HG03439 (cell line): ENCODE measurements around the gene CCDC124.

ENCODE experiments used
- ATAC-seq: cut with Tn5 transposase; IDR thresholded peaks from one replicate; pipeline ENCODE4 v1.9.1; 2021; ENCODE audit warnings: mild to moderate bottlenecking, moderate library complexity; ENCODE audit not compliant: unreplicated experiment

CCDC124 gene

DNA sequence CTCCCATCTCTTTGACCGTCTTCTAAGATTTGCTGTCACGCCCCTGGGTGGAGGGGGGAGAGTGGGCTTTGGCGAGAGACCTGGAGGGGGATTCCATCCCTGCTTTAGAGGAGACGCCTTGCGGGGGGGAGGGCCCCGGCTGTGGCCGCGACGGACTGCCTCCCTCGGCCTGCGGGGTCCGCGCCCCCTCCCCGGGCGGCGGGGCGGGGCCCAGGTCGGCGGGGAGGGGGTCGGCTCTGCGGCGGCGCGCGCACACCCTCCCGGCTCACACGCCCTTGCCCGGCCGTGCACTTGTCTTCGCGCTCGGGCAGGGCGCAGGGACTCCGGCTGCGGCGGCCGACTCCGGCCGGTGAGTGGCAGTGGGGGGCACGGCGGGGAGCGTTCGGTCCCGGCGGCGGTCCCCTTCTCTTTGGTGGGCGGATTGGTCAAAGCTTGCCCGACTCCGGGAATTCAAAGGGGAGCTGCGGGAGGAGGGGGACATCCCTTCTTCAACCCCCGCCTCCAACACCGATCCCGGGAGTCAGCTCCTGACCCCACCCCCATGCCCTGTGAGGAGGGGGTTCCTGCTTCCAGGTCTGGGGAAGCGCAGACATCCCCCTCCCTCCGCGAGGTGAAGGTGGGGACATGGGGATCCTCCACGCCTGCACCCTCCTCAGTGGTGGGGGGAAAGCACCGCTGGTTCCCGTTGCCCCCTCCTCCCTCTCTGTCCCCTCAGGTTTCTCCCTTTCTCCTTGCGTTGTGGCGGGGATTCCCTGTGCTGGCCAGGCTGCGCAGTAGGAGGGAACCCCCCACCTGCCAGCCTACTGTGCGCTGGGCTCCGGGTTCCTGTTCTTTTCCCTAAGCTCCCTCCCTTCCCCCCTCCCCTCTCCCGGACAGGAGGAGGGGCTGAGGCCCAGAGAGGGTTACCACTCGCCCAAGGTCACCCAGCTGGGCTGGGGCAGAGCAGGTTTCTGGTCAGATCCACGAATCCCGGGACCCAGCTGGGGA lies 19.5 kb downstream of the CCDC124 start:
- no peak for ATAC-seq

DNA sequence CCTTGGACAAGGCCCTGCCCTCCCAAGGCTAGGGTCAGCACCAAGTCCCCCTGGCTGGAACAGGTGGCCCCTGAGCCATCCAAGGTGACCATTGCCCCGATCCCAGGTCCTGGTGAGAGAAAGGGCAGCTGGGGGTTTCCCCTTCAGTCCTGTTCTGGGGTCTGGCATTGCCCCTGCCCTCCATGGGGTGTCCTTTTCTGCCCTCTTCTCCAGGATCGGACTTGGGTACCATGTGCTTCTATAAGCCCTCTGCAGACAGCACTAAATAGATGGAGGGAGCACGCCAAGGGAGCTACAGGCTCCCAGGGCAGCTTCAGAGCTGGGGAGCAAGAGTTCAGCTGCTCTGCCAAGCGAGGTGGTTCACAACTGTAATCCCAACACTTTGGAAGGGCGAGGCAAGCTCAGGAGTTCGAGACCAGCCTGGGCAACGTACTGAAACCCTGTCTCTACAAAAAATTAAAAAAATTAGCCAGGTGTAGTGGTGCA lies 20.5 kb downstream of the CCDC124 start:
- no peak for ATAC-seq

DNA sequence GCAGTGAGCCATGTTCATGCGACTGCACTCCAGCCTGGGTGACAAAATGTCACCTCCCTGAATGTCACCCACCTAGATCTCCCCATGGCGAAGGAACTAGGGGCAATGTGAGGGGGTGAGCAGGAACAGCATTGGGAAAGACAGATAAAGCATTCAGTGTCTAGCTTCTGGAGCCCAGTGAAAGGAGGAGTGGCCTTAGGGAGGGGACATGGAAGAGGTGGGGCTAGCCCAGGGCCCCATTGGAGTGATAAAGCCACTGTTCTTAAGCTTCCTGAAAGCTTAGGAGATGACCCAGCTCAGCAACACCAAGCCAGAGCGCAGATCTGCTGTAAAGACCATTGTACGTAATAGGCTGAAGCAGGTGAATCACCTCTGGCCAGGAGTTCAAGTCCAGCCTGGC lies 21.1 kb downstream of the CCDC124 start:
- no peak for ATAC-seq

DNA sequence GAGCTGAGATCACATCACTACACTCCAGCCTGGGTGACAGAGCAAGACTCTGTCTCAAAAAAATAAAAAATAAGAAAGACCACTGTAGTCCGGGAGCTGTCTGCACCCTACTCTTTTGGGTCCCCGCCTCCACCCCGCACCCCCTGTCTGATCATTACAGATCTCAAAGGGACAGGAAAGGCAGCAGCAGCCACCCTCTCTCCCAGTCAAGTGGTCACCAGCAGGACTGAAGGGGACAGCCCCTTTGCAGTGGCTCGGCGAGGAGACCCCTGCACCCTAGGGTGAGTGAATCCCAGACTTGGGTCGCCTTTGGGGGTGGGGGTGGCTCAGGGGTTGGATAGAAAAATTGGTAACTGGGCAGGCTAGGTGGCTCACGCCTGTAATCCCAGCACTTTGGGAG lies 21.6 kb downstream of the CCDC124 start:
- ATAC-seq = no peak

DNA sequence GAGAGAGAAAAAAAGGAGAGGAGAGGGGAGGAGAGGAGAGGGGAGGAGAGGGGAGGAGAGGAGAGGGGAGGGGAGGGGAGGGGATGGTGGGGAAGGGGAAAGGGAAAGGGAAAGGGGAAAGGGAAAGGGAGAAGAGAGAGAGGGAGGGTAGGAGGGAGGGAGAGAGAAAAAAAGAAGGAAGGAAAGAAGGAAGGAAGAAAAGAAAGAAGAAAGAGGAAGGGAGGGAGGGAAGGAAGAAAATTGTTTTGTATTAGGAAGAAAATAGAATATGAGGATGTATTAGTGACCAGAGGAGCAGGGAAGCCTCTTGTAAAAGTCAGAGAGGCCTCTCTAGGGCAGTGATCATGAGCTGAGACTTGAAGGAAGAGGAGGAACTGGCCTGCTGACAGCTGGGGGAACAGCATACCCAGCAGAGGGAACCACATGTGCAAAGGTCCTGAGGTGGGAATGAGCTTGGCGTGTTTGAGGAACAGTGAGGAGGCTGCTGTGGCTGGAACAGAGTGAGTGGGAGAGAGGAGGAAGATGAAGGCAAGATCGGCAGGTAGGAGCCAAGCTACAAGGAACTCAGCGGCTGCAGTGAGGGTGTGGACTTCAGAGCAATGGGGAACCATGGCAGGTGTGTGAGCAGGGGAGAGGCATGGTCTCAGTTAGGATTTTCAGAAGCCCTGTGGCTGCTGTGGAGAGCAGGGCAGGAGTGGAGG lies 24.5 kb downstream of the CCDC124 start:
- ATAC-seq = no peak

DNA sequence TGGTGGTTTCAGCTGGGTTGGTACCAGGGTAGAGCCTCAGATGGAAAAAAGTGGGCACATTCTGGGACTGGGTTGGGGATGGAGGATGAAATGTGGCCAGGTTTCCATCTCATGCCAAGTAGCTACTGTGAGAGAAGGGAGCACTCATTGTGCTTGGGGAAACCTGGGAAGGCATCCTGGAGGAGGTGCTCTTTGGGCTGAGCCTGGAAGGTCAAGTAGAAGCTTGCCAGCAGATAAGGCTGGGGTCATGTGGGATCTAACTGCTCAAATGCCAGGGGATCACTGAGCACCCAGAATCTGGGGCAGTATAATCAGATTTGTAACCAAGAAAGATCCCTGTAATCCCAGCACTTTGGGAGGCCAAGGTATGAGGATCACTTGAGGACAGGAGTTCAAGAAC lies 25.1 kb downstream of the CCDC124 start:
- no peak for ATAC-seq

DNA sequence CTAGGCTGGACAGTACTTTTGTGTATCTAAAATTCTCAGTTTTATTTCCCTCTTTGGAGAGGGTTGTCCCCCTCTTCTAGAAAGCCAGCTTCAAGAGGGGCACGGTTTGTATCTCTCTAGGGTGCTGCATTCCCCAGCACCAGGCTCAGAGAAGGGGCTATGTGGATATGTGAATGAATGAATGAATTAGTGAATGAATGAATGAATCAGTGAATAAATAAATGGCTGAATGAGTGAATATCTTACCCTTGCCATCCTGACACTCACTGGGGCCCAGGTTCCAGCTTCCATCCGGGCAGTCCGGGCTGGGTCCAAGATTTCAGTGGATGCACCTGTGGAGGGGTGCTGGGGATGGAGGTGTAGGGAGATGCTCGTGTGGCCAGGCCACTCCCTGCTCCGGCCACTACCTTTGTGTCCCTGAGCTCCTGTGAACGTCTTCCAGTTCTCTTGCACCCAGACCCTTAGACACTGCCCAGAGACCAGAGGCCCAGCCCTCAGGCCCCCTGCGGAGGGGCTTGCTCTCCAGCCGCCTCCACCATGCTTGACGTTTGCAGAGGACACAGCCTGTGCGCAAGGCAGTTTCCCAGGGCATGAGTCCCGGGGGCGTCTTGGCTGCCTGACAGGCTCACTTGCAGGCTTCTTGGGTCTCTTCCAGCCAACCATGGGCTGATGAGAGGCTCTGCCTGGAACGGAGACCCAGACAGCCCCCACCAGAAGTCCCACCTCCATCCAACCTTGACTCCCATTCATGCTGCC lies 31.3 kb downstream of the CCDC124 start:
- no peak for ATAC-seq

DNA sequence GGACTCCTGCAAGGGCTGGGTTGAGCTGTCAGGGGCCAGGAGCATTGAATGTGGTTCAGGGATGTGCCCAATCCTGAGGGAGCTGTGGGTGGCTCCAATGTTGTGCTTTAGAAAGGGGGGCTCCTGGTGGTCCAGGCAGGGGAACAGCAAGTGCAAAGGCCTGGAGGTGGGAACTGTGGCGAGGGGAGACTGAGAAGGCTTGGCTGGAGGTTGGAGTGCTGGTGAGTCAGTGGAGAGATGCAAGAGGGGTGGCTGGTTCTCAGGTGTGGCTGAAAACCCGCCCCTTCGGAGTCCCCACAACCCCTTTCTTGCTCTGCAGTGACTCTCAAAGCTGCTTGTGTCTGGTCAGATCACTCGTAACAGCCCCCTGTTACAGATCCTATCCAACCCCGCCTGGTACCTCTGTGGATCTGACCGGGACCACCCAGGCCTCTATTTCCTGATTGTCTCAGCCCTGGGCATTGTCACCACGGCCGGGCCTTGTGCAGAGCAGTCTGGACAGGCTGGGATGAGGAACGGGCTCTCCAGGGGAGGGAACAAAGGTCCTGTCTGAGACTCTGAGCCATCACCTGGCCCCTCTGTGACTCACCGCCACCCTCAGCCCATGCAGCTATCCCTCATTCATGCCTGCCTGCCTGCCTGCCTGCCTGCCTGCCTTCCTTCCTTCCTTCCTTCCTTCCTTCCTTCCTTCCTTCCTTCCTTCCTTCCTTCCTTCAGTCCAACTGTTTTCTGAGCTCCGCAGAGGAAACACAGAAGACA lies 32.7 kb downstream of the CCDC124 start:
- ATAC-seq = no peak

DNA sequence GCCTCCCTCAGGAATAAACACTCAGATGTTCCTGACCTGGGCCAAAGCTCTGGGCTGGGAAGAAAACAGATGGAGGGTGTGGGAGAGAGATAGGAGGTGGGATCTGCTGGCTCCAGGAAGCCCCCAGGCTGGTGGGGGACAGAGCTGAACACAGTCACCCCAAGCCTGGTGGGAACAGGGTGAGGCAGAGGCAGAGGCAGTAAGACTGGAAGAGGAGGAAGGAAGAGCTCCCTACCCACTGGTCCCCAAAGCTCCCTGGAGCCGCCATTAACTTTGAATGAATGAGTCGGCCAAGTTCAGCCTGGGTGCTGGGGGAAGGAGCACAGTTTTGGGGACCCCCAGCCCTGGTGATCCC lies 33.3 kb downstream of the CCDC124 start:
- ATAC-seq = no peak

DNA sequence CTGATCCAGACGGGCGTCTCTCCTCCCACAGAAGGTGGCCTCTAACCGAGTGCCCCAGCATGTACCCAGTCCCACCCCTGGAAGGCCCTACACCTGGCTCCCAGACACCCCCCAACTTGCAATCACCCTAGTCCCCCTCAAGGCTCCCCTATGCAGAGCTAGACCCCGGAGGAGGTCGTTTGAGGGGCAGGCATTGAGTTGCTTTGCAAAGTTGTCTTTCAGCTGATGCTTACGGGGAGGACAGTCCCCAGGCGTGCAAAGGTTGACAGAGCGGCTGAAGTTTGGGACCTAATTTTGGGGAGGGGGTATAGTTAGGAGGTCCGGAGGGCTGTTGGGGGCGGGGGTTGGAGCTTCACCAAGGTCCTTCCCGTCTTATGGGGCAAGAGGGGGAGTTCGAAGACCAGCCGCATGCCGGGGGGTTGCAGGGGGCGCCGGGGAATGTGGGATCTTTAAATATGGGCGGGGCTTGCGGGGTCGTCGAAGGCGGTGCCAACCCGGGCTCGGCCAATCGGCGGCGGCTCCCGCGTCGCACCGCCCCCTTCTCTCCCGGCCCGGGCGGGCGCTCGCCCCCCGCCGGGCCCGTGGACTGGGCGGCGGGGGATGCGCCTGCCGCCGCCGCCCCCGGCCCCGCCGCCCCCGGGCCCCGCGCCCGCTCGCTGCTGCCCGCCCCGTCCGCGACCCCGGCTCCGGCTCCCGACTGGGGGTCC lies 33.9 kb downstream of the CCDC124 start, which contains the start of gene KCNN1:
KCNN1 (plus strand) TSS at position 558 of the 707 bp plus-strand sequence. CDS start 6,782 bp downstream, outside the sequence.
- ATAC-seq = no peak

DNA sequence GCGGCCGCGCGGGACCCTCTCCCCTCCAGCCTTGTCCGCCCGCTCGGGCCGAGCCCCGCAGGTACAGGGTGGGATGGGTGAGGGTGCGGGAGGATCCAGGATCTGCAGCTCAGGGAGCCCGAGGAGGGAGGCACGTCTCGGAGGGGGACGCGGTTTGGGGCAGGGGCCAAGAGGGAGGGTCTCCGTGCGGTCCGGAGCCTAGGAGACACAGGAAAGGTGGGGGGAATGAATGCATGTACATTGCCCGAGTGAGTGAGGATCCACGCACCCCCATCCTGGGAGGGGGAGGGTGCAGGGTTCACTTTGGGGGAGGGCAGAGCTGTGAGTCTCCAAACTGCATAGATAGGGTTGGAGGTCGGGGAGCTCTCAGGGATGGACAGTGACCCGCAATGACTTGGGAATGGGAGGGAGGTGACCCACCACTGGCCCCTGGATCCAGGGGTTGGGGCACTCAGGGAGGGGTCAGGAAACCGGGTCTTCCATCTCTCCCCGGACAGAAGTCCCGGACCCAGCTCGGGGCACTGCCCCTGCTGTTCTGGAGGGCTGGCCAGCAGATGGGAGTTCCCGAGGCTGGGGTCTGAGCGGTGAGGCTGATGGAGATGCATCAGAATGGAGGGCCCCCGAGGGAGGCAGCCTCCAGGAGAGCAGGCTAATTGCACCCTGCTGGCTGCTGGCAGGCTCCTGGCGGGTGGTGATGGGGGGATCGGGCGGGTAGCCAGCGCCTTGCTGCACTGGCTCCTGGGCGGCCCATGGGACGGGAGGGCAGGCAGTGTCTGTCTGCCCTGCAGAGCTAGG lies 34.6 kb downstream of the CCDC124 start:
- ATAC-seq = no peak

DNA sequence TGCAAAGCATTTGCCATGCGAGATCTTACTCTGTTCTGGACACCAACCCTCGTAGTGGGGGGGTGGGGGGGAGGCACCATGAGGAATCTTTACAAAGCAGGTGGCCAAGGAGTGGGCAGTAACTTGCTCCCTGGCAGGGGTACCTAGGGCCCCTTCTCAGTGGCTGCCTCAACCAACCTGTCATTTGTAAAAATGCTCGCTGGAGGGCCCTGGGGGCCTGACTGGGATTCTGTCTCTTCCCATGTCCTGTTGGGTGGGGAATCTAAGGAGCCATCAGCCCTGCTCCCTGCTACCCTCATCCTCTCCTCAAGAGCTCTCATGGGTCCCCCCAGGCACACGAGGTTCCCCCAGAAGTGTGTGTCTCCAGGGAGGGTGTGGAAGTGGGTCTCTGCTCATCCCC lies 35.5 kb downstream of the CCDC124 start:
- no peak for ATAC-seq

DNA sequence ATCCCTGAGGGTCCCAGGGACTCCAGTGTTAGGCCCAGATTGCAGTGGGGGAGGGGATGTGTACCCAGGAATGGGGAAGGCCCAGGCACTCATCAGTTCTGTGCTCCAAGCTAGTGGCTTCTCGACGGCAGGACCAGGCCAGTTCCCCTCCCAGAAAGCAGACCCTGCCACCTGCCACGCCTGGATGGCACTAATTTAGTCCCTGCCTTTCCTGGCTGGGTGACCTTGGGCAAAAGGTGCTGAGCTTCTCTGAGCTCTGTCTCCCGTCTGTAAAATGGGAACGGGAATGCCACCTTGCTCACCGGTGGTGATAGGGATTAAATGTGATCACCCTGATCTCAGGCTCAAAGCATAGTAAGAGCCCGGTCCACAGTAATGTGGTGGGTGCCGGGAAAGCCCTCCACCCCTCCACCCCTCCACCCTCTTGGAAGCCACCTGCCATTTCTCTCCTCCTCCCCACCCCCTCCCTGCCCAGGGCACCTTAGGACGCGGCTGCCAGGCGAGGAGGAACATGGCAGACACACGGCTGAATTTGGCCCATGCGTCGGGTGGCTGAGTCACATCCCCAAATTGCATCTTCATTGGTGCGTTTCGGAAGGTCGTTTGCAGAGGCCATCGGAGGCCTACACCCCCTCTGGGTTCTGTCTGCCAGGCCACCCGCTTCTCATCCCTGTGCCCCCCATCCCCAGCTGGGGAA lies 36.4 kb downstream of the CCDC124 start:
- no peak for ATAC-seq

DNA sequence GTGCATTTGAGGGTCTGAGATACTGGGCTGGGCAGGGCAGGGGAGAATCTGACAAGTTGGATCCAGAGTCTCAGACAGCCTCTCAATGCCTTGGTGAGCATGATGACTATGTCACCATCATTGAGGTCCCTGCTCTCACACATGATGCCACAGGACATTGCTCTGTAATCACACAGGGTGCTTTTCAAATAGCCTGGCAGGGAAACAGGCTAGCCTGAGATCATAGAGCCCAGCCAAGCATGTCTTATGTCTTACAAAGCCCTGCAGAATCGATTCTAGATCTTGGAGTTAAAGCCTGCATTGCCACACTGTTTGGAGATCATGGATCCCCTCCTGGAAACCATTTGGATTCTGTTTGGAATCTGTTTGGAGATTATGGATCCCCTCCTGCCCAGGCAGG lies 39.4 kb downstream of the CCDC124 start:
- no peak for ATAC-seq

DNA sequence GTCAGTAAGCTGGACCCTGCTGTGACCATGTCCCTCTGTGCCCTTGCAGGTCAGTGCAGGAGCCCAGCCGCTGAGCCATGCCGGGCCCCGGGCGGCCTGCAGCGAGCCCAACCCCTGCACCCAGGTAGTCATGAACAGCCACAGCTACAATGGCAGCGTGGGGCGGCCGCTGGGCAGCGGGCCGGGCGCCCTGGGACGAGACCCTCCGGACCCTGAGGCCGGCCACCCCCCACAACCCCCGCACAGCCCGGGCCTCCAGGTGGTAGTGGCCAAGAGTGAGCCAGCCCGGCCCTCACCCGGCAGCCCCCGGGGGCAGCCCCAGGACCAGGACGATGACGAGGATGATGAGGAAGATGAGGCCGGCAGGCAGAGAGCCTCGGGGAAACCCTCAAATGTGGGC lies 40.9 kb downstream of the CCDC124 start:
- no peak for ATAC-seq

DNA sequence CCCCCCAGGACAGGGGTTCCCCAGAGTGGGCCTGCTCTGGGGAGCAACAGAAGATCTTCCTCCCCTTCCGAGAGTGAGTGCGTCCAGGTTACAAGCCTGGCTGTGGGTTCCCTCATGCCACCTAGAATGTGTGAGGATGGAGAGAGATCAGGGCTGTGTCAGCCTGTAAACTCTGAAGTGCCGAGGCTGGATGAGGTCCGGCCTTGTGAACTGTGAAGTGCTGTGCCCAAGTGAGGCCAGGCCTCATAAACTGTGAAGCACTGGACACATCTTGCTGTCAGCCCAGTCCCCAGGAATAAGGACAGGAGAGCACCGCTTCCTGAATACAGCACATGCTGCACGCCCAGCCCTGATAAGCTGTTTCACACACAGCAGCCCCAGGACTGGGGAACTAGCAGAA lies 41.7 kb downstream of the CCDC124 start:
- ATAC-seq = no peak

DNA sequence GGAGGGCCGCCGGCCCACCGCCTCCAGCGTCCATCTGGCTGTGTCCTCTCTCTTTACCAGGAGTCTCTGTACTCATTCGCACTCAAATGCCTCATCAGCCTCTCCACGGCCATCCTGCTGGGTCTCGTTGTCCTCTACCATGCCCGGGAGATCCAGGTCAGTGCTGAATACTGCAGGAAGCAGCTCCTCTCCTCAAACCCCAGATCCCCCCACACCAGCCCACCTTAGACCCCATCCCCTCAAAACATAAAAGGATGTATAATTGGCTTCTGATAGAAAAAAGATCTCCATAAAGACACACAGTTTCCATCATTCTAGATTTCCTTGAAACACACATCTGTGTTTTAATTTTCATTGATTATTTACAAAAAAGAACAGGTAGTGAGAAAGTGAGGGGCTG lies 42.2 kb downstream of the CCDC124 start:
- no peak for ATAC-seq

DNA sequence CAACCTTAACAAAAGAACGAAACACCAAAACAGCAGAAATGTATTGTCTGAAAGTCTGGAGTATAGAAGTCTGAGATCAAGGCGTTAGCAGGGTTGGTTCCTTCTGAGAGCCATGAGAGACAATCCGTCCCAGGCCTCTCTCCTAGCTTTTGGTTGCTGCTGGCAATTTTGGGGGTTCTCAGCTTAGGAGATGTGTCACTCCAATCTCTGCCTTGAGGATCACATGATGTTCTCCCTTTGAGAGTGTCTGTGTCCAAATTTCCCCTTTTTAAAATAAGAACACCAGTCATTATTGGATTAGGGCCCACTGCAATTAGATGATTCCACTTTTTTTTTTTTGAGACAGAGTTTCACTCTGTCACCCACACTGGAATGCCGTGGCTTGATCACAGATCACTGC lies 44.2 kb downstream of the CCDC124 start:
- no peak for ATAC-seq
